HepG2 (cell line): ENCODE results near the gene MST1R. TPM values are rescaled to one million over a fixed set of nuclear protein-coding genes. Genes with fewer than 3 reads are reported as not detected.

Experiments
- EEA1 ChIP-seq: sonication (generic); formaldehyde crosslinking; IDR thresholded peaks from 2 replicates; pipeline ENCODE4 v1.5.1; 2020; ENCODE audit warnings: mild to moderate bottlenecking, missing genetic modification reagents, borderline replicate concordance
- FOSL2 ChIP-seq: sonication (generic); formaldehyde crosslinking; IDR thresholded peaks from 2 replicates; pipeline ENCODE4 v1.4.0; 2020; ENCODE audit warnings: missing genetic modification reagents
- MAZ ChIP-seq, 2 experiments: sonication (generic) in 1 of 2; formaldehyde crosslinking in 1 of 2; IDR thresholded peaks; 2 replicates each; pipeline versions ENCODE4 v1.5.0 to v1.6.1; 2012 to 2020; ENCODE audit warnings: low read depth in 2 of 2, mild to moderate bottlenecking in 2 of 2, borderline replicate concordance in 1 of 2, improper control_type of control experiment in 1 of 2, low read length in 1 of 2, missing genetic modification reagents in 1 of 2, moderate library complexity in 1 of 2
- MEIS1 ChIP-seq: sonication (generic); formaldehyde crosslinking; IDR thresholded peaks from 2 replicates; pipeline ENCODE4 v1.9.0; 2021; ENCODE audit warnings: mild to moderate bottlenecking, missing genetic modification reagents, moderate library complexity, borderline replicate concordance
- PLRG1 ChIP-seq: fragments of 450-650 bp; conservative IDR thresholded peaks from 2 replicates; pipeline ENCODE4 v1.6.1; 2016
- RCOR2 ChIP-seq: IDR thresholded peaks from 2 replicates; pipeline ENCODE4 v1.6.1; 2016; ENCODE audit warnings: missing biosample characterization, missing genetic modification reagents
- RELA ChIP-seq: sonication (generic); formaldehyde crosslinking; IDR thresholded peaks from 2 replicates; pipeline ENCODE4 v1.4.0; 2020; ENCODE audit warnings: missing genetic modification reagents
- RXRA ChIP-seq: sonication (generic); formaldehyde crosslinking; IDR thresholded peaks from 2 replicates; pipeline ENCODE4 v1.5.1; 2020; ENCODE audit warnings: missing genetic modification reagents
- ZNF235 ChIP-seq: sonication (generic); formaldehyde crosslinking; IDR thresholded peaks from 2 replicates; pipeline ENCODE4 v1.8.1; 2023; ENCODE audit warnings: mild to moderate bottlenecking, missing genetic modification reagents, borderline replicate concordance
- ZNF782 ChIP-seq: sonication (generic); formaldehyde crosslinking; IDR thresholded peaks from 2 replicates; pipeline ENCODE4 v1.4.0; 2020; ENCODE audit warnings: missing genetic modification reagents, mild to moderate bottlenecking, borderline replicate concordance
- ZNF790 ChIP-seq: sonication (generic); formaldehyde crosslinking; IDR thresholded peaks from 2 replicates; pipeline ENCODE4 v1.8.0; 2022; ENCODE audit warnings: missing genetic modification reagents, mild to moderate bottlenecking, borderline replicate concordance
- polyA plus RNA-seq, 8 experiments: library from polyadenylated mRNA; depleted of rRNA in 3 of 8; stranded (reverse) in 7 of 8; unstranded in 1 of 8; fragments of >200 nt; fragmentation: Illumina TruSeq in 4 of 8; extraction: Trizol in 4 of 8; gene quantifications; 2 replicates each; pipeline versions ENCODE4 v1.2.1 to v1.2.3, GENCODE V29; 2011 to 2016; ENCODE audit warnings: low read depth in 4 of 8, missing spikeins in 1 of 8, mixed read lengths in 1 of 8; ENCODE audit not compliant: insufficient read depth in 1 of 8
- total RNA-seq, 5 experiments: library from RNA; depleted of rRNA; stranded (reverse); fragments of >200 nt; fragmentation: Illumina TruSeq; extraction: Trizol; gene quantifications; 2 replicates each; pipeline ENCODE4 v1.2.3, GENCODE V29; 2016; ENCODE audit warnings: low read depth in 1 of 5
- TF ChIP-seq, protein P1 (sequence below): fragments of 450-650 bp; IDR thresholded peaks from 2 replicates; pipeline ENCODE4 v1.6.1; 2016
- TF ChIP-seq, protein P2 (sequence below): sonication (generic); formaldehyde crosslinking; IDR thresholded peaks from 2 replicates; pipeline ENCODE4 v1.4.0; 2020; ENCODE audit warnings: missing genetic modification reagents
- TF ChIP-seq, protein P3 (sequence below): sonication (generic); formaldehyde crosslinking; IDR thresholded peaks from 2 replicates; pipeline ENCODE4 v1.5.0; 2020; ENCODE audit warnings: missing genetic modification reagents
- TF ChIP-seq, protein P4 (sequence below): sonication (generic); formaldehyde crosslinking; IDR thresholded peaks from 2 replicates; pipeline ENCODE4 v1.4.0; 2020; ENCODE audit warnings: missing genetic modification reagents, borderline replicate concordance
- TF ChIP-seq, protein P5 (sequence below): sonication (generic); formaldehyde crosslinking; IDR thresholded peaks from 2 replicates; pipeline ENCODE4 v1.4.0; 2020; ENCODE audit warnings: mild to moderate bottlenecking, low read depth, missing genetic modification reagents

Gene MST1R
- total and polyA plus RNA-seq, 2 of the 13 experiments (the other 11 are each of a cell fraction or from before 2014, with no cell fraction given), result 0.11 to 0.77 TPM

DNA sequence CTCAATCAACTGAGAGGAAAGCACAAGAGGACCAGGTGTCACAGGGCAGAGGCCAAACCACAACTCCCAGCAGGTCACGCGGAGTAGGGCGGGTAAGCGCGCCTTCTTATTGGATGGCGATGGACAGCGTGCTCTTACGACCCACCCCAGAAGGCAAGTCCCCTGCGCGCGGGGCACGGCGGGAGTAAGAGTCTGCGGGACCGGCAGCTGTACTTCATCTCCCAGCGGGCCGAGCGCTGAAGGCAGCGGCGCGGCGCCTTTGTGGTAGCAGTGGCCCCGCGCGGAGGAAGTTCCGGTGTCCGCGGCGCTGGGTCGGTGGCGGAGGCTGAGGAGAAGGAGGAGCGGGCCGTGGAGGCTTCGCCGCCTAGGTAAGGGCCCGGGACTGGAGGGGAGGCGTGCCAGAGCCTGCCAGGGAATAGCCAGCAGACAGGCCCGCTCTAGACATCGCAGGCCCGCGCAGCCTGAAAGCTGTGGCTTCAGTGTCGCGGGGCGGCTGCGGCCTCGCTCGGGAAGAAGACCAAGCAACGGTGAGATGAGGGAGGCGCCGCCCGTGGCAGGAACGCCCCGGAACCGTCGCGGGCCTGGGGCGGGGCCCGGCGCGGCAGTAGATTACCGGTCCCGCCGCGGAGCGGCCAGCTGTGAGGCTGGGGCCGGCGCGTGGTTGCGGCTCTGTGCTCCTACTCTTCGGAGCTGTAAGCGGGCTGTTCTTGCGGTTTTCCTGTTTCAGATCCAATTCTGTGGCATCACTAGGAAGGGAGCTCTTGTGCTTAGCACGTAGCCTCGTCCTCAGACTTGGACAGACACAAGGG lies 36.4 kb upstream of the MST1R start, which contains the start of gene RBM6 (continued):
- TF ChIP-seq, protein P1, sequence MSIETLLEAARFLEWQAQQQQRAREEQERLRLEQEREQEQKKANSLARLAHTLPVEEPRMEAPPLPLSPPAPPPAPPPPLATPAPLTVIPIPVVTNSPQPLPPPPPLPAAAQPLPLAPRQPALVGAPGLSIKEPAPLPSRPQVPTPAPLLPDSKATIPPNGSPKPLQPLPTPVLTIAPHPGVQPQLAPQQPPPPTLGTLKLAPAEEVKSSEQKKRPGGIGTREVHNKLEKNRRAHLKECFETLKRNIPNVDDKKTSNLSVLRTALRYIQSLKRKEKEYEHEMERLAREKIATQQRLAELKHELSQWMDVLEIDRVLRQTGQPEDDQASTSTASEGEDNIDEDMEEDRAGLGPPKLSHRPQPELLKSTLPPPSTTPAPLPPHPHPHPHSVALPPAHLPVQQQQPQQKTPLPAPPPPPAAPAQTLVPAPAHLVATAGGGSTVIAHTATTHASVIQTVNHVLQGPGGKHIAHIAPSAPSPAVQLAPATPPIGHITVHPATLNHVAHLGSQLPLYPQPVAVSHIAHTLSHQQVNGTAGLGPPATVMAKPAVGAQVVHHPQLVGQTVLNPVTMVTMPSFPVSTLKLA, result peak; percentile 70
- TF ChIP-seq FOSL2 (0 out of 2 replicates have a peak, but pooled peaks have one; percentile 22), RELA (peak; percentile 80; the same call in 1 of the 2 replicates), ZNF790 (CRISPR knock-in tag) (peak; percentile 81; the same call in 1 of the 2 replicates), PLRG1 (no peak), RXRA (CRISPR knock-in tag) (peak; percentile 85), RCOR2 (CRISPR knock-in tag) (no peak; the same call in 1 of the 2 replicates), EEA1 (0 out of 2 replicates have a peak, but pooled peaks have one; percentile 41), MEIS1 (CRISPR knock-in tag) (no peak; the same call in 1 of the 2 replicates), ZNF782 (no peak), ZNF235 (CRISPR knock-in tag) (peak; percentile 88; the same call in 1 of the 2 replicates), MAZ (IDR thresholded peaks at IDR 0.05; ENCODE audit: borderline replicate concordance, low read depth, low read length) (peak; percentile 56; the same call in 1 of the 2 replicates), MAZ (CRISPR knock-in tag; IDR thresholded peaks at IDR 0.05; ENCODE audit: low read depth) (peak; percentile 69; the same call in 1 of the 2 replicates)
- TF ChIP-seq, protein P2, sequence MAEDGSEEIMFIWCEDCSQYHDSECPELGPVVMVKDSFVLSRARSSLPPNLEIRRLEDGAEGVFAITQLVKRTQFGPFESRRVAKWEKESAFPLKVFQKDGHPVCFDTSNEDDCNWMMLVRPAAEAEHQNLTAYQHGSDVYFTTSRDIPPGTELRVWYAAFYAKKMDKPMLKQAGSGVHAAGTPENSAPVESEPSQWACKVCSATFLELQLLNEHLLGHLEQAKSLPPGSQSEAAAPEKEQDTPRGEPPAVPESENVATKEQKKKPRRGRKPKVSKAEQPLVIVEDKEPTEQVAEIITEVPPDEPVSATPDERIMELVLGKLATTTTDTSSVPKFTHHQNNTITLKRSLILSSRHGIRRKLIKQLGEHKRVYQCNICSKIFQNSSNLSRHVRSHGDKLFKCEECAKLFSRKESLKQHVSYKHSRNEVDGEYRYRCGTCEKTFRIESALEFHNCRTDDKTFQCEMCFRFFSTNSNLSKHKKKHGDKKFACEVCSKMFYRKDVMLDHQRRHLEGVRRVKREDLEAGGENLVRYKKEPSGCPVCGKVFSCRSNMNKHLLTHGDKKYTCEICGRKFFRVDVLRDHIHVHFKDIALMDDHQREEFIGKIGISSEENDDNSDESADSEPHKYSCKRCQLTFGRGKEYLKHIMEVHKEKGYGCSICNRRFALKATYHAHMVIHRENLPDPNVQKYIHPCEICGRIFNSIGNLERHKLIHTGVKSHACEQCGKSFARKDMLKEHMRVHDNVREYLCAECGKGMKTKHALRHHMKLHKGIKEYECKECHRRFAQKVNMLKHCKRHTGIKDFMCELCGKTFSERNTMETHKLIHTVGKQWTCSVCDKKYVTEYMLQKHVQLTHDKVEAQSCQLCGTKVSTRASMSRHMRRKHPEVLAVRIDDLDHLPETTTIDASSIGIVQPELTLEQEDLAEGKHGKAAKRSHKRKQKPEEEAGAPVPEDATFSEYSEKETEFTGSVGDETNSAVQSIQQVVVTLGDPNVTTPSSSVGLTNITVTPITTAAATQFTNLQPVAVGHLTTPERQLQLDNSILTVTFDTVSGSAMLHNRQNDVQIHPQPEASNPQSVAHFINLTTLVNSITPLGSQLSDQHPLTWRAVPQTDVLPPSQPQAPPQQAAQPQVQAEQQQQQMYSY, result 0 out of 2 replicates have a peak, but pooled peaks have one; percentile 24
- TF ChIP-seq, protein P3, sequence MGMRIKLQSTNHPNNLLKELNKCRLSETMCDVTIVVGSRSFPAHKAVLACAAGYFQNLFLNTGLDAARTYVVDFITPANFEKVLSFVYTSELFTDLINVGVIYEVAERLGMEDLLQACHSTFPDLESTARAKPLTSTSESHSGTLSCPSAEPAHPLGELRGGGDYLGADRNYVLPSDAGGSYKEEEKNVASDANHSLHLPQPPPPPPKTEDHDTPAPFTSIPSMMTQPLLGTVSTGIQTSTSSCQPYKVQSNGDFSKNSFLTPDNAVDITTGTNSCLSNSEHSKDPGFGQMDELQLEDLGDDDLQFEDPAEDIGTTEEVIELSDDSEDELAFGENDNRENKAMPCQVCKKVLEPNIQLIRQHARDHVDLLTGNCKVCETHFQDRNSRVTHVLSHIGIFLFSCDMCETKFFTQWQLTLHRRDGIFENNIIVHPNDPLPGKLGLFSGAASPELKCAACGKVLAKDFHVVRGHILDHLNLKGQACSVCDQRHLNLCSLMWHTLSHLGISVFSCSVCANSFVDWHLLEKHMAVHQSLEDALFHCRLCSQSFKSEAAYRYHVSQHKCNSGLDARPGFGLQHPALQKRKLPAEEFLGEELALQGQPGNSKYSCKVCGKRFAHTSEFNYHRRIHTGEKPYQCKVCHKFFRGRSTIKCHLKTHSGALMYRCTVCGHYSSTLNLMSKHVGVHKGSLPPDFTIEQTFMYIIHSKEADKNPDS (CRISPR knock-in tag), result peak; percentile 77; the same call in 1 of the 2 replicates
- TF ChIP-seq, protein P4, sequence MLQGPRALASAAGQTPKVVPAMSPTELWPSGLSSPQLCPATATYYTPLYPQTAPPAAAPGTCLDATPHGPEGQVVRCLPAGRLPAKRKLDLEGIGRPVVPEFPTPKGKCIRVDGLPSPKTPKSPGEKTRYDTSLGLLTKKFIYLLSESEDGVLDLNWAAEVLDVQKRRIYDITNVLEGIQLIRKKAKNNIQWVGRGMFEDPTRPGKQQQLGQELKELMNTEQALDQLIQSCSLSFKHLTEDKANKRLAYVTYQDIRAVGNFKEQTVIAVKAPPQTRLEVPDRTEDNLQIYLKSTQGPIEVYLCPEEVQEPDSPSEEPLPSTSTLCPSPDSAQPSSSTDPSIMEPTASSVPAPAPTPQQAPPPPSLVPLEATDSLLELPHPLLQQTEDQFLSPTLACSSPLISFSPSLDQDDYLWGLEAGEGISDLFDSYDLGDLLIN (CRISPR knock-in tag), result no peak; the same call in none of the 2 replicates
- TF ChIP-seq, protein P5, sequence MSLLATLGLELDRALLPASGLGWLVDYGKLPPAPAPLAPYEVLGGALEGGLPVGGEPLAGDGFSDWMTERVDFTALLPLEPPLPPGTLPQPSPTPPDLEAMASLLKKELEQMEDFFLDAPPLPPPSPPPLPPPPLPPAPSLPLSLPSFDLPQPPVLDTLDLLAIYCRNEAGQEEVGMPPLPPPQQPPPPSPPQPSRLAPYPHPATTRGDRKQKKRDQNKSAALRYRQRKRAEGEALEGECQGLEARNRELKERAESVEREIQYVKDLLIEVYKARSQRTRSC (CRISPR knock-in tag), result no peak
